GM12891 (cell line): ENCODE measurements around the gene POLR2F.

ENCODE experiments used
- PAX5 ChIP-seq: IDR thresholded peaks from 2 replicates; pipeline ENCODE4 v1.6.1; 2011; ENCODE audit warnings: low read length, moderate library complexity, mild to moderate bottlenecking; ENCODE audit not compliant: insufficient read depth, severe bottlenecking
- POLR2A ChIP-seq: IDR thresholded peaks from 2 replicates; pipeline ENCODE4 v1.6.1; 2011; ENCODE audit warnings: low read depth, low read length, control low read depth
- TAF1 ChIP-seq: IDR thresholded peaks from 2 replicates; pipeline ENCODE4 v1.6.1; 2011; ENCODE audit warnings: low read depth, low read length, control low read depth

DNA sequence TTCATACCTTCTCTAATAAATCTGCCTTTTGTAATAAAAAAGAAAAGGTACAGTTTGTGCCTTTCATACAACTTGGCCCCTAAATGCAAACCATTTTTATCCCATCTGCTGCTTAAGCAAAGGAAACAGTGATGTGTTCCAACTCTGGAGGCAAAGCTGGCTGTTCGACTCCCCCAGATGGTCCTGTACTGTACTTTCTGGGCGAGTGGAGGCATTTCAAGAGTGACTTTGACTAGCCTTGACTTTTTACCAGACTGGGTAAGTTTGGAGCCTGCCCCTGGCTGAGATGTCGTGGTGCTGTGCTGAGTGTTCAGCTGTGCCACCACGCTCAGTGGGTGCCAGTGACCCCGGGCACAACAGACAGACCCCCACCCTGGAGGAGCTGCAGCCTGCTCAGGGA lies 37.2 kb upstream of the POLR2F start:
- TF ChIP-seq POLR2A (no peak), PAX5 (no peak), TAF1 (no peak)
